Activated B cell treated with CpG ODN at 0.5 μM for 24 hours (primary cell): Measurements from ENCODE around the gene ADGRG3. TPM values are rescaled to one million over a fixed set of nuclear protein-coding genes. Genes with fewer than 3 reads are reported as not detected.
"Not testable (repeated sequence)": the region's sequence is repeated elsewhere in the genome, so short reads cannot be mapped to it uniquely, and the experiment has no call there.

ENCODE experiments used
- ATAC-seq: fragments of 200-7000 bp; cut with Tn5 transposase; one replicate; pipeline ENCODE4 v1.10.0; 2021; ENCODE audit warnings: low read depth, mild to moderate bottlenecking, moderate library complexity
- CTCF ChIA-PET: fragments of 350-600 bp; sonication (Branson Sonifier 250); formaldehyde crosslinking; loops from one replicate; lab custom pipeline; 2021; ENCODE audit warnings: antibody characterized with exemption; lab: Charles Lee
- POLR2A ChIA-PET: fragments of 350-600 bp; sonication (Branson Sonifier 250); formaldehyde crosslinking; loops from one replicate; lab custom pipeline; 2021; ENCODE audit warnings: antibody characterized with exemption; lab: Charles Lee
- DNase-seq: peaks from one replicate; pipeline ENCODE4 v3.0.0; 2022
- H3K27ac Mint-ChIP-seq: one replicate; pipeline ENCODE4 v1.8.0; 2020; ENCODE audit warnings: mixed read lengths
- H3K27me3 Mint-ChIP-seq: one replicate; pipeline ENCODE4 v1.8.0; 2021; ENCODE audit warnings: mixed read lengths
- H3K36me3 Mint-ChIP-seq: one replicate; pipeline ENCODE4 v1.8.0; 2021; ENCODE audit warnings: low read depth, mixed read lengths
- H3K4me1 Mint-ChIP-seq: one replicate; pipeline ENCODE4 v1.8.0; 2021; ENCODE audit warnings: mixed read lengths
- H3K4me3 Mint-ChIP-seq: one replicate; pipeline ENCODE4 v1.8.0; 2020; ENCODE audit warnings: mild to moderate bottlenecking, mixed read lengths
- H3K9me3 Mint-ChIP-seq: one replicate; pipeline ENCODE4 v1.8.0; 2020; ENCODE audit warnings: mixed read lengths
- CTCF ChIP-seq: fragments of 200-600 bp; IDR thresholded peaks from one replicate; pipeline ENCODE4 v1.8.0; 2022; ENCODE audit warnings: antibody characterized with exemption, mild to moderate bottlenecking
- intact Hi-C: fragments of 100-400 bp; cut with micrococcal nuclease; formaldehyde crosslinking; loops from one replicate; pipeline ENCODE4 v1.15.1; 2024
- total RNA-seq: library from RNA; stranded (reverse); gene quantifications from 2 replicates; pipeline ENCODE4 v1.2.3, GENCODE V29; 2022

ADGRG3 gene
- total RNA-seq, 1 donor from 2014 or later, result not detected

- intact Hi-C loops, result no loop called here
- CTCF ChIA-PET, result no interaction called here
- ATAC-seq (no peak), DNase-seq (no peak)
- no peak overlapping the region for H3K4me3 Mint-ChIP-seq
- no peaks in the 10 kb centered on the region for H3K9me3 Mint-ChIP-seq
- H3K36me3 Mint-ChIP-seq, result no peaks in the 10 kb centered on the region
- TF ChIP-seq CTCF, result no peak
- no peaks in the 10 kb centered on the region for H3K4me1 Mint-ChIP-seq
- H3K27me3 Mint-ChIP-seq, result peaks cover 26% of the 10 kb centered on the region
- no peak overlapping the region for H3K27ac Mint-ChIP-seq
- POLR2A ChIA-PET, result interaction anchor here (0.6 kb wide), 1 partner anchor 1024 kb away, joined by 3 read pairs; no protein-coding TSS in a partner anchor
Observed at GRCh38 chr16:57711346-57711745, 43.2 kb downstream of the ADGRG3 start.

- no peak overlapping the region for H3K27ac Mint-ChIP-seq
- no peak for ATAC-seq
- POLR2A ChIA-PET, result interaction anchor here (0.6 kb wide), 1 partner anchor 1025 kb away, joined by 3 read pairs; no protein-coding TSS in a partner anchor
- H3K4me1 Mint-ChIP-seq, result no peaks in the 10 kb centered on the region
- no peak for TF ChIP-seq CTCF
- intact Hi-C loops, result no loop called here
- H3K4me3 Mint-ChIP-seq, result no peak overlapping the region
- no peak for DNase-seq
- CTCF ChIA-PET, result no interaction called here
- H3K9me3 Mint-ChIP-seq, result no peaks in the 10 kb centered on the region
- H3K36me3 Mint-ChIP-seq, result no peaks in the 10 kb centered on the region
- H3K27me3 Mint-ChIP-seq, result peaks cover 31% of the 10 kb centered on the region
Observed at GRCh38 chr16:57711993-57712392, 43.9 kb downstream of the ADGRG3 start.

- CTCF ChIA-PET, ATAC-seq, H3K4me3 Mint-ChIP-seq: not testable (repeated sequence)
Observed at GRCh38 chr16:57712569-57712968, 44.5 kb downstream of the ADGRG3 start.

GRCh38 chr16:57713596-57713995 lies 45.5 kb downstream of the ADGRG3 start:
- H3K27me3 Mint-ChIP-seq, result peaks cover 31% of the 10 kb centered on the region
- intact Hi-C loops, result no loop called here
- H3K9me3 Mint-ChIP-seq, result no peaks in the 10 kb centered on the region
- ChIA-PET CTCF (no interaction called here), POLR2A (no interaction called here)
- no peak overlapping the region for H3K4me3 Mint-ChIP-seq
- H3K4me1 Mint-ChIP-seq, result no peaks in the 10 kb centered on the region
- ATAC-seq (no peak), DNase-seq (no peak)
- H3K36me3 Mint-ChIP-seq, result no peaks in the 10 kb centered on the region
- H3K27ac Mint-ChIP-seq, result no peak overlapping the region
- no peak for TF ChIP-seq CTCF

More at GRCh38 chr16:57712569-57712968, 44.5 kb downstream of the ADGRG3 start:
- POLR2A ChIA-PET, H3K27ac Mint-ChIP-seq, DNase-seq, H3K4me1 Mint-ChIP-seq, intact Hi-C loops, H3K36me3 Mint-ChIP-seq, H3K9me3 Mint-ChIP-seq: not testable (repeated sequence)
- peaks cover 31% of the 10 kb centered on the region for H3K27me3 Mint-ChIP-seq

GRCh38 chr16:57714047-57714446 lies 45.9 kb downstream of the ADGRG3 start:
- CTCF ChIA-PET, result no interaction called here
- no peak for TF ChIP-seq CTCF

GRCh38 chr16:57720142-57720575 lies 52.1 kb downstream of the ADGRG3 start:
- Mint-ChIP-seq H3K9me3 (no peaks in the 10 kb centered on the region), H3K4me1 (peaks cover 3% of the 10 kb centered on the region), H3K36me3 (no peaks in the 10 kb centered on the region), H3K4me3 (no peak overlapping the region), H3K27ac (no peak overlapping the region), H3K27me3 (peaks cover 11% of the 10 kb centered on the region)
- intact Hi-C loops, result loop anchor here (1.0 to 2.0 kb wide), 3 partner anchors 71 to 144 kb away; no protein-coding TSS in a partner anchor
- no peak for TF ChIP-seq CTCF
- DNase-seq (no peak), ATAC-seq (peak; percentile 57)
- POLR2A ChIA-PET, result no interaction called here
- CTCF ChIA-PET, result interaction anchor here (0.8 to 1.6 kb wide), 3 partner anchors 15 to 127 kb away, joined by 4 read pairs; partner anchors contain the start of gene KATNB1

More at GRCh38 chr16:57714047-57714446, 45.9 kb downstream of the ADGRG3 start:
- H3K9me3 Mint-ChIP-seq, result no peaks in the 10 kb centered on the region
- DNase-seq (no peak), ATAC-seq (no peak)
- H3K27me3 Mint-ChIP-seq, result peaks cover 31% of the 10 kb centered on the region
- no peaks in the 10 kb centered on the region for H3K36me3 Mint-ChIP-seq
- H3K4me1 Mint-ChIP-seq, result no peaks in the 10 kb centered on the region
- POLR2A ChIA-PET, result no interaction called here
- H3K4me3 Mint-ChIP-seq, result no peak overlapping the region
- no peak overlapping the region for H3K27ac Mint-ChIP-seq
- intact Hi-C loops, result no loop called here
